ENCODE measurements around the gene EIPR1. TPM values are rescaled to one million over a fixed set of nuclear protein-coding genes. Genes with fewer than 3 reads are reported as not detected.

EIPR1 gene
- total and polyA plus RNA-seq, 10 of the 15 experiments (the other 5 are each of a cell fraction or from before 2014, with no cell fraction given), result 23.6 to 61.2 (median 42.2) TPM

DNA sequence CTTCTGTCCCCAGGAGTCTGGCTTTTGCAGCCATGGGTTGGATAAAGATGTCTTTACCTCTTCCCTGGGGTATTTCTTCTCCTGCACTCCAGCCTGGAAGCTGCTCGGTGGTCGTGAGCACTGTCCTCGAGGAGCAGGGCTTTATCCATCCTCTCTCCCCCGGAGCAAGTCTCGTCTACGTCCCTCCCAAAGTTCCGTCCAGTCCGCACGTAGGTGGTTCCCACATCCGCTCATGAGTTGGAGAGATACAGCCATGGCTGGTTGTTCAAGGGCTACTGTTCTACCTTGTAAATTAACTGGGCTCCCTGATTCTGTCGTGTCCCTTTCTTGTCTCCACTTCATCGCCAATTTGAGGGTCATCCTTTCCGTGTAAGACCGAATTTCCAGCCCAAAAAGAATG is 49.0 kb upstream of the EIPR1 start:
- no peak overlapping the region for H2AFZ ChIP-seq (ENCODE audit: control insufficient read depth, low read depth, low read length)
- DNase-seq (ENCODE audit: low read depth, low spot score) (no peak), FAIRE-seq (no peak), ATAC-seq (no peak)
- peak overlapping the region; percentile 57 for H3K27ac ChIP-seq (ENCODE audit: control insufficient read depth, insufficient read depth)
- RAD21 ChIA-PET (ENCODE audit: unreplicated experiment), result no interaction called here
- peaks cover 5 to 18% of the 10 kb centered on the region in 2 experiments for H3K36me3 ChIP-seq (ENCODE audit: control insufficient read depth in 2 of 2, insufficient read depth in 2 of 2, low read length in 1 of 2)
- H3K27me3 ChIP-seq (replicated peaks in 1 of 2; ENCODE audit: control insufficient read depth in 2 of 2, insufficient read depth in 2 of 2, low read length in 1 of 2), result no peaks in the 10 kb centered on the region
- CTCF ChIA-PET, result interaction anchor here (1.0 to 2.6 kb wide), 3 partner anchors 32 to 225 kb away, joined by 3 to 12 read pairs (median 8); no protein-coding TSS in a partner anchor
- H3K9me3 ChIP-seq (replicated peaks; ENCODE audit: control insufficient read depth, insufficient read depth, low read length), result no peaks in the 10 kb centered on the region; the same call in 2 of the 3 replicates
- peaks cover 12% of the 10 kb centered on the region for H3K4me1 ChIP-seq (ENCODE audit: control insufficient read depth, insufficient read depth, low read length)
- H3K4me3 ChIP-seq, result no peak overlapping the region
- POLR2A ChIA-PET, result no interaction called here
- BruUV-seq (replicated peaks), result no TSS peak
- H3K79me2 ChIP-seq (ENCODE audit: control insufficient read depth, insufficient read depth, low read length), result no peaks in the 10 kb centered on the region
- H4K20me1 ChIP-seq (ENCODE audit: control insufficient read depth, insufficient read depth), result peaks cover 4% of the 10 kb centered on the region; the same call in 1 of the 2 replicates
- in situ Hi-C loops (cut with MboI) (no loop called here), intact Hi-C loops (cut with micrococcal nuclease; ENCODE audit: unreplicated experiment) (no loop called here)
- SMC1A ChIA-PET (ENCODE audit: uncharacterized antibody, unreplicated experiment), result interaction anchor here (4.6 kb wide), 1 partner anchor 7 kb away, joined by 18 read pairs; no protein-coding TSS in a partner anchor
- no peak overlapping the region for H3K4me2 ChIP-seq (ENCODE audit: control insufficient read depth, insufficient read depth)
- WGBS (ENCODE audit: insufficient coverage, insufficient replicate concordance, low lambda C conversion rate, missing lambda C conversion rate), result 97% methylated on average over 14 of the region's 14 CpGs
- no peak overlapping the region for H3K9ac ChIP-seq (ENCODE audit: control insufficient read depth, insufficient read depth, low read length)
- TF ChIP-seq, protein P1, sequence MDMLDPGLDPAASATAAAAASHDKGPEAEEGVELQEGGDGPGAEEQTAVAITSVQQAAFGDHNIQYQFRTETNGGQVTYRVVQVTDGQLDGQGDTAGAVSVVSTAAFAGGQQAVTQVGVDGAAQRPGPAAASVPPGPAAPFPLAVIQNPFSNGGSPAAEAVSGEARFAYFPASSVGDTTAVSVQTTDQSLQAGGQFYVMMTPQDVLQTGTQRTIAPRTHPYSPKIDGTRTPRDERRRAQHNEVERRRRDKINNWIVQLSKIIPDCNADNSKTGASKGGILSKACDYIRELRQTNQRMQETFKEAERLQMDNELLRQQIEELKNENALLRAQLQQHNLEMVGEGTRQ (IDR thresholded peaks at IDR 0.05; ENCODE audit: borderline replicate concordance, low read depth, low read length), result no peak
- TF ChIP-seq, protein P2, sequence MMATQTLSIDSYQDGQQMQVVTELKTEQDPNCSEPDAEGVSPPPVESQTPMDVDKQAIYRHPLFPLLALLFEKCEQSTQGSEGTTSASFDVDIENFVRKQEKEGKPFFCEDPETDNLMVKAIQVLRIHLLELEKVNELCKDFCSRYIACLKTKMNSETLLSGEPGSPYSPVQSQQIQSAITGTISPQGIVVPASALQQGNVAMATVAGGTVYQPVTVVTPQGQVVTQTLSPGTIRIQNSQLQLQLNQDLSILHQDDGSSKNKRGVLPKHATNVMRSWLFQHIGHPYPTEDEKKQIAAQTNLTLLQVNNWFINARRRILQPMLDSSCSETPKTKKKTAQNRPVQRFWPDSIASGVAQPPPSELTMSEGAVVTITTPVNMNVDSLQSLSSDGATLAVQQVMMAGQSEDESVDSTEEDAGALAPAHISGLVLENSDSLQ (IDR thresholded peaks at IDR 0.05), result no peak
- TF ChIP-seq, protein P3, sequence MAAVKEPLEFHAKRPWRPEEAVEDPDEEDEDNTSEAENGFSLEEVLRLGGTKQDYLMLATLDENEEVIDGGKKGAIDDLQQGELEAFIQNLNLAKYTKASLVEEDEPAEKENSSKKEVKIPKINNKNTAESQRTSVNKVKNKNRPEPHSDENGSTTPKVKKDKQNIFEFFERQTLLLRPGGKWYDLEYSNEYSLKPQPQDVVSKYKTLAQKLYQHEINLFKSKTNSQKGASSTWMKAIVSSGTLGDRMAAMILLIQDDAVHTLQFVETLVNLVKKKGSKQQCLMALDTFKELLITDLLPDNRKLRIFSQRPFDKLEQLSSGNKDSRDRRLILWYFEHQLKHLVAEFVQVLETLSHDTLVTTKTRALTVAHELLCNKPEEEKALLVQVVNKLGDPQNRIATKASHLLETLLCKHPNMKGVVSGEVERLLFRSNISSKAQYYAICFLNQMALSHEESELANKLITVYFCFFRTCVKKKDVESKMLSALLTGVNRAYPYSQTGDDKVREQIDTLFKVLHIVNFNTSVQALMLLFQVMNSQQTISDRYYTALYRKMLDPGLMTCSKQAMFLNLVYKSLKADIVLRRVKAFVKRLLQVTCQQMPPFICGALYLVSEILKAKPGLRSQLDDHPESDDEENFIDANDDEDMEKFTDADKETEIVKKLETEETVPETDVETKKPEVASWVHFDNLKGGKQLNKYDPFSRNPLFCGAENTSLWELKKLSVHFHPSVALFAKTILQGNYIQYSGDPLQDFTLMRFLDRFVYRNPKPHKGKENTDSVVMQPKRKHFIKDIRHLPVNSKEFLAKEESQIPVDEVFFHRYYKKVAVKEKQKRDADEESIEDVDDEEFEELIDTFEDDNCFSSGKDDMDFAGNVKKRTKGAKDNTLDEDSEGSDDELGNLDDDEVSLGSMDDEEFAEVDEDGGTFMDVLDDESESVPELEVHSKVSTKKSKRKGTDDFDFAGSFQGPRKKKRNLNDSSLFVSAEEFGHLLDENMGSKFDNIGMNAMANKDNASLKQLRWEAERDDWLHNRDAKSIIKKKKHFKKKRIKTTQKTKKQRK (IDR thresholded peaks at IDR 0.05; ENCODE audit: low read depth, low read length), result no peak
- no peak for TF ChIP-seq SRF (IDR thresholded peaks at IDR 0.05; ENCODE audit: low read depth in 2 of 2, low read length in 2 of 2)
- TF ChIP-seq, protein P4, sequence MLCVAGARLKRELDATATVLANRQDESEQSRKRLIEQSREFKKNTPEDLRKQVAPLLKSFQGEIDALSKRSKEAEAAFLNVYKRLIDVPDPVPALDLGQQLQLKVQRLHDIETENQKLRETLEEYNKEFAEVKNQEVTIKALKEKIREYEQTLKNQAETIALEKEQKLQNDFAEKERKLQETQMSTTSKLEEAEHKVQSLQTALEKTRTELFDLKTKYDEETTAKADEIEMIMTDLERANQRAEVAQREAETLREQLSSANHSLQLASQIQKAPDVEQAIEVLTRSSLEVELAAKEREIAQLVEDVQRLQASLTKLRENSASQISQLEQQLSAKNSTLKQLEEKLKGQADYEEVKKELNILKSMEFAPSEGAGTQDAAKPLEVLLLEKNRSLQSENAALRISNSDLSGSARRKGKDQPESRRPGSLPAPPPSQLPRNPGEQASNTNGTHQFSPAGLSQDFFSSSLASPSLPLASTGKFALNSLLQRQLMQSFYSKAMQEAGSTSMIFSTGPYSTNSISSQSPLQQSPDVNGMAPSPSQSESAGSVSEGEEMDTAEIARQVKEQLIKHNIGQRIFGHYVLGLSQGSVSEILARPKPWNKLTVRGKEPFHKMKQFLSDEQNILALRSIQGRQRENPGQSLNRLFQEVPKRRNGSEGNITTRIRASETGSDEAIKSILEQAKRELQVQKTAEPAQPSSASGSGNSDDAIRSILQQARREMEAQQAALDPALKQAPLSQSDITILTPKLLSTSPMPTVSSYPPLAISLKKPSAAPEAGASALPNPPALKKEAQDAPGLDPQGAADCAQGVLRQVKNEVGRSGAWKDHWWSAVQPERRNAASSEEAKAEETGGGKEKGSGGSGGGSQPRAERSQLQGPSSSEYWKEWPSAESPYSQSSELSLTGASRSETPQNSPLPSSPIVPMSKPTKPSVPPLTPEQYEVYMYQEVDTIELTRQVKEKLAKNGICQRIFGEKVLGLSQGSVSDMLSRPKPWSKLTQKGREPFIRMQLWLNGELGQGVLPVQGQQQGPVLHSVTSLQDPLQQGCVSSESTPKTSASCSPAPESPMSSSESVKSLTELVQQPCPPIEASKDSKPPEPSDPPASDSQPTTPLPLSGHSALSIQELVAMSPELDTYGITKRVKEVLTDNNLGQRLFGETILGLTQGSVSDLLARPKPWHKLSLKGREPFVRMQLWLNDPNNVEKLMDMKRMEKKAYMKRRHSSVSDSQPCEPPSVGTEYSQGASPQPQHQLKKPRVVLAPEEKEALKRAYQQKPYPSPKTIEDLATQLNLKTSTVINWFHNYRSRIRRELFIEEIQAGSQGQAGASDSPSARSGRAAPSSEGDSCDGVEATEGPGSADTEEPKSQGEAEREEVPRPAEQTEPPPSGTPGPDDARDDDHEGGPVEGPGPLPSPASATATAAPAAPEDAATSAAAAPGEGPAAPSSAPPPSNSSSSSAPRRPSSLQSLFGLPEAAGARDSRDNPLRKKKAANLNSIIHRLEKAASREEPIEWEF (IDR thresholded peaks at IDR 0.05; ENCODE audit: insufficient replicate concordance, low read depth, low read length), result no peak
- no peak for TF ChIP-seq KLF5 (IDR thresholded peaks at IDR 0.05; ENCODE audit: partially characterized antibody)
- no peak for TF ChIP-seq POLR2AphosphoS5 (IDR thresholded peaks at IDR 0.05; ENCODE audit: low read length)
- TF ChIP-seq HCFC1 (IDR thresholded peaks at IDR 0.05; ENCODE audit: low read length), result no peak
- no peak for TF ChIP-seq STAT3 (IDR thresholded peaks at IDR 0.05; ENCODE audit: low read depth, low read length)
- TF ChIP-seq EZH2 (IDR thresholded peaks at IDR 0.05; ENCODE audit: borderline replicate concordance, control insufficient read depth, low read depth, low read length), result no peak
- TF ChIP-seq, protein P5, sequence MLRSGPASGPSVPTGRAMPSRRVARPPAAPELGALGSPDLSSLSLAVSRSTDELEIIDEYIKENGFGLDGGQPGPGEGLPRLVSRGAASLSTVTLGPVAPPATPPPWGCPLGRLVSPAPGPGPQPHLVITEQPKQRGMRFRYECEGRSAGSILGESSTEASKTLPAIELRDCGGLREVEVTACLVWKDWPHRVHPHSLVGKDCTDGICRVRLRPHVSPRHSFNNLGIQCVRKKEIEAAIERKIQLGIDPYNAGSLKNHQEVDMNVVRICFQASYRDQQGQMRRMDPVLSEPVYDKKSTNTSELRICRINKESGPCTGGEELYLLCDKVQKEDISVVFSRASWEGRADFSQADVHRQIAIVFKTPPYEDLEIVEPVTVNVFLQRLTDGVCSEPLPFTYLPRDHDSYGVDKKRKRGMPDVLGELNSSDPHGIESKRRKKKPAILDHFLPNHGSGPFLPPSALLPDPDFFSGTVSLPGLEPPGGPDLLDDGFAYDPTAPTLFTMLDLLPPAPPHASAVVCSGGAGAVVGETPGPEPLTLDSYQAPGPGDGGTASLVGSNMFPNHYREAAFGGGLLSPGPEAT (IDR thresholded peaks at IDR 0.05; ENCODE audit: low read depth), result no peak
